Astrocyte (in vitro differentiated cells and primary cell): ENCODE measurements around the gene TAF6L. TPM values are rescaled to one million over a fixed set of nuclear protein-coding genes. Genes with fewer than 3 reads are reported as not detected.

Source experiments
- DNase-seq: peaks from one replicate; pipeline ENCODE4 v3.0.0-alpha.2; 2010; ENCODE audit warnings: low read depth
- FAIRE-seq: peaks from 2 replicates; lab custom pipeline; 2011; peaks lifted over from hg19 to GRCh38; lab: Jason Lieb, UNC
- H2AFZ ChIP-seq: 2 replicates; pipeline ENCODE4 v1.6.0; 2012; ENCODE audit warnings: low read depth, low read length, inconsistent platforms
- H3K27ac ChIP-seq: 2 replicates; pipeline ENCODE4 v1.5.1; 2011; ENCODE audit warnings: low read depth, low read length, inconsistent platforms
- H3K27me3 ChIP-seq: 2 replicates; pipeline ENCODE4 v1.6.0; 2011; ENCODE audit warnings: low read length, inconsistent platforms; ENCODE audit not compliant: insufficient read depth
- H3K36me3 ChIP-seq: 2 replicates; pipeline ENCODE4 v1.5.1; 2011; ENCODE audit warnings: low read length, inconsistent platforms; ENCODE audit not compliant: insufficient read depth
- H3K4me1 ChIP-seq: 2 replicates; pipeline ENCODE4 v1.5.1; 2011; ENCODE audit warnings: low read length, inconsistent platforms; ENCODE audit not compliant: insufficient read depth
- H3K4me2 ChIP-seq: 2 replicates; pipeline ENCODE4 v1.6.0; 2012; ENCODE audit warnings: low read length, inconsistent platforms
- H3K4me3 ChIP-seq: 2 replicates; pipeline ENCODE4 v1.5.1; 2011; ENCODE audit warnings: low read depth, mild to moderate bottlenecking, low read length, inconsistent platforms; ENCODE audit not compliant: insufficient read depth
- H3K79me2 ChIP-seq: 2 replicates; pipeline ENCODE4 v1.6.0; 2012; ENCODE audit warnings: mild to moderate bottlenecking, low read length, inconsistent platforms; ENCODE audit not compliant: insufficient read depth
- H3K9ac ChIP-seq: 2 replicates; pipeline ENCODE4 v1.6.0; 2012; ENCODE audit warnings: mild to moderate bottlenecking, low read length, inconsistent platforms
- H3K9me3 ChIP-seq: 2 replicates; pipeline ENCODE4 v1.5.1; 2012; ENCODE audit warnings: low read depth, mild to moderate bottlenecking, low read length, inconsistent platforms; ENCODE audit not compliant: insufficient read depth
- H4K20me1 ChIP-seq: 2 replicates; pipeline ENCODE4 v1.6.0; 2012; ENCODE audit warnings: low read length, inconsistent platforms; ENCODE audit not compliant: insufficient read depth
- H3K27ac Mint-ChIP-seq: one replicate; pipeline ENCODE4 v1.8.0; 2021; ENCODE audit warnings: mild to moderate bottlenecking, mixed read lengths; ENCODE audit not compliant: unreplicated experiment
- H3K27me3 Mint-ChIP-seq: one replicate; pipeline ENCODE4 v1.8.0; 2021; ENCODE audit warnings: low read depth, mixed read lengths; ENCODE audit not compliant: unreplicated experiment
- H3K36me3 Mint-ChIP-seq: one replicate; pipeline ENCODE4 v1.8.0; 2021; ENCODE audit warnings: low read depth, mixed read lengths; ENCODE audit not compliant: unreplicated experiment
- H3K4me1 Mint-ChIP-seq: one replicate; pipeline ENCODE4 v1.8.0; 2021; ENCODE audit warnings: low read depth, mixed read lengths; ENCODE audit not compliant: unreplicated experiment
- H3K4me3 Mint-ChIP-seq: one replicate; pipeline ENCODE4 v1.8.0; 2021; ENCODE audit warnings: mild to moderate bottlenecking, moderate library complexity, mixed read lengths; ENCODE audit not compliant: unreplicated experiment
- H3K9me3 Mint-ChIP-seq: one replicate; pipeline ENCODE4 v1.8.0; 2021; ENCODE audit warnings: mild to moderate bottlenecking, mixed read lengths; ENCODE audit not compliant: unreplicated experiment
- EZH2 ChIP-seq: IDR thresholded peaks from 2 replicates; pipeline ENCODE4 v1.6.1; 2012; ENCODE audit warnings: mild to moderate bottlenecking, low read length, inconsistent platforms; ENCODE audit not compliant: insufficient read depth
- total RNA-seq: library from RNA; stranded (reverse); gene quantifications from 2 replicates; pipeline ENCODE4 v1.2.1, GENCODE V29; 2021
- TF ChIP-seq, protein P1 (sequence below): IDR thresholded peaks from 2 replicates; pipeline ENCODE4 v1.5.1; 2011; ENCODE audit warnings: low read depth, mild to moderate bottlenecking, inconsistent platforms, low read length, moderate library complexity; ENCODE audit not compliant: insufficient read depth

Gene TAF6L
- total RNA-seq, 1 donor from 2014 or later = 14.7 TPM

DNA sequence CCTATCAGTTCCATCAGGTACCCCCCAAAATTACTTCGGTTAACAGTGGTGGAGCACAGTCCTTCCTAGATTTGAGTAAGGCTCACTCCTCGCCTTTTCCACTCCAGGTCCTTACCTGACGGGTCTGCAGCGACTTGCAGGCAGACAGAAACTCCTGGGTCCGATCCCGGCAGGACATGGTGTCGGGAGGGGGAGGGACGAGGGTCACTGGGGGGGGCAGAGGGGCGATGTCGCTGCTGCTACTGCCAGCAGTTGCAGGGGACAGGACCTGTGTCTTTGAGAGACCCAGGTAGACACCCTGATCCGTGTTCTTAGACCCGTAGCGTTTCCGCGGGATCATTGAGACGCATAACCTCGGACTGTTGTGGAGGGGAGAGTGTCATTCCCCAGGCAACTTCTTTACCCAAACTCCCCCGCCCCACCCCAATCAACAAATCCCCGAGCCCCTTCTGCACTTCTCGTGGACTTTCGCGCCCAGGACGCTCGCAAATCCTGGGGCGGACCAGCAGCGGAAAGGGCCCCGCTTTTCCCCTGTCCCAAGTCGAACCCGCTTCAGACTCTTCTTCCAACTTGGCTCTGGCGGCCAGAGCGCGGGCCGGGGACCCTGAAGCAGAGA lies 59.8 kb downstream of the TAF6L start:
- Mint-ChIP-seq H3K27ac (peak overlapping the region; percentile 100), H3K36me3 (peaks cover 18% of the 10 kb centered on the region), H3K9me3 (no peaks in the 10 kb centered on the region), H3K27me3 (no peaks in the 10 kb centered on the region), H3K4me3 (peak overlapping the region; percentile 98), H3K4me1 (peaks cover 5% of the 10 kb centered on the region)
- H3K4me2 ChIP-seq = peak overlapping the region; percentile 94
- FAIRE-seq (no peak), DNase-seq (peak; percentile 48)
- peaks cover 65% of the 10 kb centered on the region for H4K20me1 ChIP-seq
- H3K36me3 ChIP-seq = peaks cover 29% of the 10 kb centered on the region
- no peaks in the 10 kb centered on the region for H3K27me3 ChIP-seq
- peak overlapping the region; percentile 94 for H3K9ac ChIP-seq
- TF ChIP-seq, protein P1, sequence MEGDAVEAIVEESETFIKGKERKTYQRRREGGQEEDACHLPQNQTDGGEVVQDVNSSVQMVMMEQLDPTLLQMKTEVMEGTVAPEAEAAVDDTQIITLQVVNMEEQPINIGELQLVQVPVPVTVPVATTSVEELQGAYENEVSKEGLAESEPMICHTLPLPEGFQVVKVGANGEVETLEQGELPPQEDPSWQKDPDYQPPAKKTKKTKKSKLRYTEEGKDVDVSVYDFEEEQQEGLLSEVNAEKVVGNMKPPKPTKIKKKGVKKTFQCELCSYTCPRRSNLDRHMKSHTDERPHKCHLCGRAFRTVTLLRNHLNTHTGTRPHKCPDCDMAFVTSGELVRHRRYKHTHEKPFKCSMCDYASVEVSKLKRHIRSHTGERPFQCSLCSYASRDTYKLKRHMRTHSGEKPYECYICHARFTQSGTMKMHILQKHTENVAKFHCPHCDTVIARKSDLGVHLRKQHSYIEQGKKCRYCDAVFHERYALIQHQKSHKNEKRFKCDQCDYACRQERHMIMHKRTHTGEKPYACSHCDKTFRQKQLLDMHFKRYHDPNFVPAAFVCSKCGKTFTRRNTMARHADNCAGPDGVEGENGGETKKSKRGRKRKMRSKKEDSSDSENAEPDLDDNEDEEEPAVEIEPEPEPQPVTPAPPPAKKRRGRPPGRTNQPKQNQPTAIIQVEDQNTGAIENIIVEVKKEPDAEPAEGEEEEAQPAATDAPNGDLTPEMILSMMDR = no peak
- TF ChIP-seq EZH2 = no peak
- H3K4me1 ChIP-seq = peaks cover 20% of the 10 kb centered on the region
- H2AFZ ChIP-seq = peak overlapping the region; percentile 46
- no peaks in the 10 kb centered on the region for H3K9me3 ChIP-seq
- H3K79me2 ChIP-seq = peaks cover 81% of the 10 kb centered on the region
- H3K27ac ChIP-seq = peak overlapping the region; percentile 98
- H3K4me3 ChIP-seq = peak overlapping the region; percentile 75

DNA sequence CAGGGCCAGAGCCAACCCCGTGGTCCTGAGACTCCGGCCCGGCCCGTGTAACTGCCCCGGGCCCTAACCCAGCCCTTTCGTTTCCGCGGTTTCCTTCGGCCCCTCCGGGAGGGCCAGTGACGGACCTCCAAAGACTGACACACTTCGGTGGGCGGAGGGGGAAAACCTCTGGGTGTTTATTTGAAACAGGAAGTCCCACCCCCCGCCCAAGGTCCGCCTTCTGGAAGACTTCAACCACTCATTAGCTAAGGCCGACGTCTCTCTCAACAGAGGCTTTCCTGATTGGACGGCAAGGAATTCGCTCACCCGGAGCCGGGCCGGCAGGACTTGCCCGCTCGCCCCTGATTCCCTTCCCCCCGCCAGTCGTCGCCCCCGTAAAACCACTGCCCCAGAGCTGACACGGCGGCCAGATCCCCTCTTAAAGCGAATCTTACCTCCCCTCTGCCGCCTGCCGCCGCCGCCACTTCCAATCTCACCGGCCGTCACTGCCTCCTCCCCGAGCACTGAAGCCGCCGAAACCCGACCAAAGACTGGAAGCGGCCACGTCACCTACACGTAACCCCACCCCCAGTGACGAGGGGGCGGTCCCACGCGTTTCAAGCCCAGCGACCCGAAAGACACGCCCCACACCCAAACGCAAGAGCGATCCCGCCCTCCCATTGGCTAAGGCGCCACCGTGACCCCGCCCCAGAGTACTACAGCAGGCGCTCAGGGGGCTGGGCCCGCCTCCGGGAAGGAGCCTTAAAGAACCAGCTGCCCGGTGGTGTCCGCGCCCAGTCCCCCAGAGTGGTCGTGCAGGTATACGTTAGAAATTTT lies 60.5 kb downstream of the TAF6L start, which contains the start of gene STX5:
STX5 (minus strand) TSS at position 532 of the 816 bp plus-strand sequence. CDS start 808 bp downstream, outside the sequence.
- Mint-ChIP-seq H3K9me3 (no peaks in the 10 kb centered on the region), H3K27ac (peak within 1 kb of the TSS; percentile 100), H3K36me3 (peaks cover 22% of the 10 kb centered on the region), H3K27me3 (no peaks in the 10 kb centered on the region), H3K4me3 (peak within 1 kb of the TSS; percentile 98), H3K4me1 (peaks cover 5% of the 10 kb centered on the region)
- FAIRE-seq (no peak), DNase-seq (peak; percentile 97)
- peak within 1 kb of the TSS; percentile 66 for H2AFZ ChIP-seq
- no peaks in the 10 kb centered on the region for H3K27me3 ChIP-seq
- H3K36me3 ChIP-seq = peaks cover 33% of the 10 kb centered on the region
- peak within 1 kb of the TSS; percentile 94 for H3K4me2 ChIP-seq
- peaks cover 20% of the 10 kb centered on the region for H3K4me1 ChIP-seq
- H3K4me3 ChIP-seq = peak within 1 kb of the TSS; percentile 75
- H3K79me2 ChIP-seq = peaks cover 86% of the 10 kb centered on the region
- H4K20me1 ChIP-seq = peaks cover 69% of the 10 kb centered on the region
- peak within 1 kb of the TSS; percentile 98 for H3K27ac ChIP-seq
- peak within 1 kb of the TSS; percentile 94 for H3K9ac ChIP-seq
- TF ChIP-seq EZH2 = no peak
- TF ChIP-seq, protein P1 = no peak
- no peaks in the 10 kb centered on the region for H3K9me3 ChIP-seq
